Endometrium (tissue), 2 donors: ENCODE results near the gene GET4.
"Not testable (repeated sequence)": the region's sequence is repeated elsewhere in the genome, so short reads cannot be mapped to it uniquely, and the experiment has no call there.

Experiments used
- FAIRE-seq: peaks from 2 replicates; lab custom pipeline; 2012; peaks lifted over from hg19 to GRCh38; lab: Jason Lieb, UNC
- donor health status: control.
- donor health status: control.

GET4 gene

DNA sequence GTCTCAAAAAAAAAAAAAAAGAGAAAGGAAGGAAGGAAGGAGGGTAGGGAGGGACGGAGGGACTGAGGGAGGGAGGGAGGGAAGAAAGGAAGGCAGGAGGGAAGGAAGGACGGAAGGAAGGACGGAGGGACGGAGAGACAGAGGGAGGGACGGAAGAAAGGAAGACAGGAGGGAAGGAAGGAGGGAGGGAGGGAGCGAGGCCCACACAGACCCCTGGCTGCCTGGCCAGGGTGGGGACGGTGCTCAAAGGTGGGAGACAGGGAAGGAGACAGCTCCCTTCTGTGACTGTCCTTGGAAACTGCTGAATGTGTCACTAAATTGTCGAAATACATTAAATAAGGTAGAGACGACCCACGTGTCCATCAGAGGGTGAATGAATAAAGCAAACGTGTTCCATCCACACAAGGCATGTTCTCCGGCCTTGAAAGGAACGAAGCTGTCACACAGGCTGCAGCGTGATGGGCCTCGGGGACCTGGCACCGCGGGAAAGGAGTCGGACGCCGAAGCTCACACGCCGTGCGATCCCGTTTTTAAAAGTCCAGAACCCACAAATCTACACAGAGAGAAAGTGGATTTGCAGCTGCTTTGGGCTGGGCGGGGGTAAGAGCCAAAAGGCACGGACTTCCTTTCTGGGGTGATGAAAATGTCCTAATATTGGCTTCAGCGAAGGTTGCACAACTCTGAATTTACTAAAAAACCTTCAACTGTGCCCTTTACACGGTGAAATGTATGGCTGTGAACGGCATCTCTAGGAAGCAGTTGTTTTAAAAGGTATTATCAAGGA lies 54.8 kb downstream of the GET4 start:
- no peak for FAIRE-seq

DNA sequence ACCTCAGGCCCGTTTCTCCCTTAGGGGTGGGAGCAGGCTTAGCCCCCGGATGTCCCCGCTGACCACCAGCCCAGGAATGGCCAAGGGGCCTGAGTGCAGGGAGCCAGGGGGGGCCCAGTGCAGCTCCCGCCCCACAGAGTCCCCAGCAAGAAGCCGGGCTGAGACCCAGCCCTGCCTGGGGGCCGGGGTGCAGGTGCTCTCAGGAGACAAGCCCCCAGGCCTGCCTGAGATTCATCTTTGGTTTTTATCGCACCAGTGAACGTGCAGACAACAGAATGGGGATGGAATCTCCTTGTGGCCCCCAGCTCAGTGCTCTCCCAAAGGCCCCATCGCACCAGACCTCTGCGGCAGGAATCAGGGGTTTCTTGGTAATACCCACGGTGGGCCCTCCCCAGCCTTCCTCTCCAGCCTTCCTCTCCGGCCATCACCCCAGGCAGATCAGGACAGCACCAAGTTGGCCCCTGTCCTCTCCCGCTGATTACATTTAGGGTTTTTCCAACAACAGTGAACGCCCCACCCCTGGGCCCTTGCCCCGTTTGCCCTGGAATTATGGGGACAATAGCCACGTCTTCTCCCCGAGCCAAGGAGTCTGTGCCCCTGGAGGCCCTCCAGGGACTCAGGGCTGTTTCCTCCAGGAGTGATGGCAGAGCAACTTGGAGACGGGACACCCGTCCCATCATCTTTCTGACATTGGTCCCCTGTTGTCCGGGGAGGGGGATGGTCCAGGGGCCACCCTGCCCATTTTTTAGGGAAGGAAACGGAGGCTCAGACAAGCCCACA lies 55.7 kb downstream of the GET4 start:
- FAIRE-seq, result no peak

DNA sequence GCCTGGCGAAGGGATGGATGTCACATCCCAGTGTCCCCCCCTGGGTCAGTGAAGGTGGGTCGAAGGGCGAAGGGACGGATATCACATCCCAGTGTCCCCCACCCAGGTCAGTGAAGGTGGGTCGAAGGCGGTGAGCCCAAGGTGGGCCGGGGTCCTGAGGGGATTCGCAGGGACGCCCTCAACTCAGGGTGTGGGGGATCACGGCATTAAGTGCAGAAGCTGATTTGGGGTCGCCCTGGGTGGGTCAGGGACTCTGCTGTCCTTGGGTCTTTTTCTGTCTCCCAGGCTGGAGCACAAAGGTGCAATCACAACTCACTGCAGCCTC lies 56.3 kb downstream of the GET4 start:
- FAIRE-seq, result no peak

DNA sequence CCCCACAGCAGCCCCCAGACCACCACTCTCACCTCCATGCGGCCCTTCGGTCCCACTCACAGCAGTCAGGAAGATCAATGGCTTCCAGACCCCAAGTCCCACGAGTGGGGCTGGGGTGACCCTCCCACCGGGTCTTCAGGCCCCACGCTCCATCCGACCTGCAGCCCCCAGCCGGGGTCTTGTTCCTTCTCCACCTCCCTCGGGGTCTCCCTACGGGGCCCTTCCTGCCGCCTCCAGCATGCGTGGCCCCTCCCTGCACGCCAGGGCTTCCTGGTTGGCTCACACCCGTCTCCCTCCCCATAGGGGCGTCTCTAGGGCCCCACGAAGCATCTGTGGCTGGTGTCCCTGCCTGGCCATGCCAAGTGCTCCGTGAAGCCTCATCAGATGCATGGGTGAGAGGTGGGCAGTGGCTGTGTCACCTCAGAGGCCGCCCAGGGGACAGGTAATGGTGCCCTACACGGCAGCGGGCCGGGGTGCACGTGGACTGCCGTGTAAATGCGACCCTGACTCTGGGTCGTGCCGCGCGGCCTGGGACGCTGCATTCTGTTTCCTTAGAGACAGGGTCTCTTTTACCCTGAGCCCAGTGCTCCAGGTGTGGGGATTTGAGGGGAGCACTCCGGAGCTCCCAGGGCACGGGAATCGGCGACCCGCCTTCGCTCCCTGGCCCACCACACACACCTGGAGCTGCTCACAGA lies 58.3 kb downstream of the GET4 start:
- no peak for FAIRE-seq

DNA sequence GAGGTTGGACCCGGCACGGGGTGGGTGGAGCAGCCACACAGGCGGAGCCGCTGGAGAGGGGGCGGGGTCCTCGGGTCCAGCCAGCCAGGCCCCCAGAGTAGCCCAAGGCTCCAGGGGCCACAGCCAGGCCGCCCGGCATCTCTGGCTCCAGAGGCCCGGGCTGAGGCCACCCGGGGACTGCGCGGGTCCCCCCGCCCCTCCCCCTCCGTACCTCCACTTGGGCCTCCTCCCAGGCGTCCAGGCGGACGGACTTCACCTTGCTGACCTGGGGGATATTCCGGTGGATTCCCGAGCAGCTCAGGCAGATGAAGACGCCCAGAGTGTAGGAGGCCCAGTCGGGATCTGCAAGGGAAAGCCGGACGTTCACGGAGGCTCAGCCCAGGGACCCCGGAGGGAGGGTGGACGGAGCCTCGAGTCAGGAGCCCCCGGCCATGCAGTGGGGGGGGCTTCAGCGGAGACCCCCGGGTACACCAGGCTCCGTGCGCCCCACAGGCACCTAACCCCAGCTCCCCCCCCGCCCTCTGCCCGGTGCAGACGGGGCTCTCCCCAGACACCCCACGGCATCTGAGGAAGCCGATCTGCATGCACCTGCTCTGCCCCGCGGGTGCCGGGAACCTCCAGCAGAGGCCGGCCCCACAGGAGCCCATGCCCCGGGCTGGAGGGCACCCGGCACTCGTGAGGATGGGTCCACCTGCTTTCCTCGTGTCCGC lies 59.0 kb downstream of the GET4 start:
- no peak for FAIRE-seq

DNA sequence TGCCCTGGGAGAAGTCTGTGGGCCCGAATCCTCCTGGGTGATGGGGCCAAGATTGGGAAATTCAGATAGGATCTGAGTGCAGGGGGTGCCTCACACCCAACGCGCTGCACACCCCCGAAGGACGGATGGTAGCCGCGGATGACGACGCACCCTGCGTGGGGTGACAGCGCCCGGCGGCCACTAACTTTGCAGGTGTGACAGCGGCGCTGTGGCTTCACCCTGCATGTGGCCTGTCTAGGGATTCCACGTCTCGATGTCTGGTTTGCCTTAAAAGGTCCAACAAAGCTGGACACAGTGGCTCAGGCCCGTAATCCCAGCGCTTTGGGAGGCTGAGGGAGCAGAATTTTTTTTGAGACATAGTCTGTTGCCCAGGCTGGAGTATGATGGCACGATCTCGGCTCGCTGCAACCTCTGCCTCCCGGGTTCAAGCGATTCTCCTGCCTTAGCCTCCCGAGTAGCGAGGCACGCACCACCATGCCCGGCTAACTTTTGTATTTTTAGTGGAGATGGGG lies 59.6 kb downstream of the GET4 start:
- FAIRE-seq, result no peak

DNA sequence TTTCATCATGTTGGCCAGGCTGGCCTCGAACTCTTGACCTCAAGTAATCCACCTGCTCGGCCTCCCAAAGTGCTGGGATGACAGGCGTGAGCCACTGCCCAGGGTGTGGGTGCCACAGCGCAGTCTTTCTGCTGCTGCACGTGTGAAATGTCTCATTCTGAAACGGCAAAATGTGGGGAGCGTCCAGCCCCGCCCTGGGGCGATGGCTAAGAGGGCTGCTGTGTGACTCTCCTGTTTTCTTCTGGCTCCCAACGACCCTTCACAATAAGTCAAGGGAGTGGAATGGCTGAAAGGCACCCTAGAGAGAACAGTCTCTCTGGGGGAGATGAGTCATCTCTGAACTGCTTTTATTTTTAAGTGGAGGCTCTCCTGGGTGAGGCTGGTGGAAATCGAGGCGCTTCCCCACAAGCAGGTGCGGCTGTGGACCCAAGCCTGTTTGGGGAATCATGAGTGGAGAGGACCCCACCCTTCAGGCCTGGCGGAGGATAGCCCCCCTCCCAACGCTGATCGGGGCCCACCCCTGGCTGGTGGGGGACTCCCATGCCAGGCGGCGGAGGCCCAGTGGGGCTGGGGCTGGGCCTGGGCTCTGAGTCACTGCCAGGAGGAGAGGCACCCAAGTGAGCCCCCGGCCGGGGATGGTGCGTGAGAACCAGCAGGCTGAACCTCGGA lies 60.2 kb downstream of the GET4 start:
- FAIRE-seq, result no peak

DNA sequence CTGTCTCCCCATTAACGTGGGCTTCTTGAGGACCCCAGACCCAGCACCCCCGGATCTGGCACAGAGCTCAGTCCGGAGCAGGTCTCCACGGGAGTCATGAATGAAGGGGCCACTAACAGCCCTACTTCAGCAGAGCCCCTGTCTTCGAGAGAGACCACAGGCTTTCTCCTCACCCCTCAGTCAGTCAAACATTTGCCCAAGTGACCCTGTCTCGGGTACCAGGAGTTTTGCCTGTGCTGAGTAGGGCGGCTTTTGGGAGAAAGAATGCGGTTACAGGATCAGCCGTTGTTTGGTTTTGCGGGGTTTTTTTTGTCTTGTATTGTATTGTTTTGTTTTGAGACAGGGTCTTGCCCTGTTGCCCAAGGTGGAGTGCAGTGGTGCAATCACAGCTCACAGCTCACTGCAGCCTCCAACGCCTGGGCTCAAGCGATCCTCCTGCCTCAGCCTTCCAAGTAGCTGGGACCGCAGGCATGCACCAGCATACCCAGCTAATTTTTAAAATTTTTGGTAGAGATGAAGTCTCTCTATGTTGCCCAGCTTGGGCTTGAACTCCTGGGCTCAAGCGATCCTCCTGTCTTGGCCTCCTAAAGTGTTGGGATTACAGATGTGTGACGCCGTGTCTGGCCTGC lies 61.6 kb downstream of the GET4 start:
- FAIRE-seq, result no peak

DNA sequence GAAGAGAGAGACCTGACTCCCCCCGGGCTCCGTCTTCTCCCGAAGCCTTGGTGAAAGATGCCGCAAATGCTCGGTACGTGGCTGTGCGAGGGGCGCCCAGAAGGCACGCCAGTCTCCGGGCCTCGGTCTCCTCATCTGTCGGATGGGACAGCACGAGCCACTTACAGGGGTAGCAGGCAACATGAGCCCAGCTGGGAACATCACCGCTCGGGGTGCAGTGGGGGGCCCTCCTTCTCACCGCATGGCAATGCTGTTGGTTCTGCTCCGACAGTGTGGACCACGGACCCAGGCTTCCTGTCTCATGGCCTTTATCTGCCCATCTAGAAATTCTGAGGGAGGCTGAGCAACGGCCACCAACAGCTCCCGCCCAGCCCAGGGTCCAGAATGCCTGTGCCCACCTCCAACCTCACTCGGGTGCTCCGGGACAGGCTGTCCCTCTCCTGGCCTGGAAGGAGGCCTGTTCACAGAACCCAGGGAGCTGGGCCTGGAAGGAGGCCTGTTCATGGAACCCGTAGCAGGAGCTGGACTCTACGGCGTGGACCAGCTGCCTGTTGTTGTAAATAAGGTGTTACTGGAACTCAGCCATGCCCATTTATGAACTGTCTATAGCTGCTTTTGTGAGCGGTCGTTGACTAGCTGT lies 62.3 kb downstream of the GET4 start:
- FAIRE-seq, result no peak

DNA sequence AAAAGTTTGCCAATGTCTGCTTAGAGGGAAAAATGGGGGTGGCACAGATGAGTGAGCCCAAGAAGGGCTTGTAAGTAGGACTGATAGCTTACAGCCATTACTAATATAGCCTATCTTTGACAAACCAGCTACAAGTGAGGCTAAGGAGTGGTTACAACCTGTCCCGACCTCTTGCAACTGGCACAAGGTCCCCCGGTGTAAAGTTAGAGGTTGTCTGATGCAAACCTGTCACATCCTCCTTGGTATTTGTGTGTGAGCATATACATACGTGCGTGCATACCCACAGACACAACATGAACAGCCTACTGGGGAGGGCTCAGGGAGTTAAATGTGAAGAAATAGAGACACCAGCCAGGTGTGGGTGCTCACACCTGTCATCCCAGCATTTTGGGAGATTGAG lies 63.5 kb downstream of the GET4 start:
- FAIRE-seq, result no peak

DNA sequence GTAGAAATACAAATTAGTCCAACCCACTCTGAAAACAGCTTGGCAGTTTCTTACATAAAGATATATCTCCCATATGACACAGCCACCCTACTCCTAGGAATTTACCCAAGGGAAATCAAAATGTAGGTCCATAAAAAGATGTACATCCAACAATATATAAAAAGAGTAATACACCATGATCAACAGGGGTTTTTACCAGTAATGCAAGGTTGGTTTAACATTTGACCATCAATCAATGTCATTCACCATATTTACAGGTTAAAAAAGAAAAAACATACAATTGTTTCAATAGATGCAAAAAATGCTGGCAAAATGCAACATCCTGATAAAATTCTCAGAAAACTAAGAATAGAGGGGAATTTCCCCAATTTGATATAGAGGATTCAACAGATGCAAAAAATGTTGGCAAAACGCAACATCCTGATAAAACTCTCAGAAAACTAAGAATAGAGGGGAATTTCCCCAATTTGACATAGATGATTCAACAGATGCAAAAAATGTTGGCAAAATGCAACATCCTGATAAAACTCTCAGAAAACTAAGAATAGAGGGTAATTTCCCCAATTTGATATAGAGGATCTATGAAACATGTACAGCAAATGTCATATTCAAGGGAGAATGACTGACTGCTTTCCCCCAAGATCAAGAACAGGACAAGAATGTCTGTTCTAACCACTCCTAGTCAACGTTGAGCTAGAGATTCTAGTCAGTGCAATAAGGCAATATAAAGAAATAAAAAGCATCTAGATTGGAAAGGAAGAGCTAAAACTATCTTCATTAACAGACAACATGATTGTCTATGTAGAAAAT lies 64.5 kb downstream of the GET4 start:
- no peak for FAIRE-seq

DNA sequence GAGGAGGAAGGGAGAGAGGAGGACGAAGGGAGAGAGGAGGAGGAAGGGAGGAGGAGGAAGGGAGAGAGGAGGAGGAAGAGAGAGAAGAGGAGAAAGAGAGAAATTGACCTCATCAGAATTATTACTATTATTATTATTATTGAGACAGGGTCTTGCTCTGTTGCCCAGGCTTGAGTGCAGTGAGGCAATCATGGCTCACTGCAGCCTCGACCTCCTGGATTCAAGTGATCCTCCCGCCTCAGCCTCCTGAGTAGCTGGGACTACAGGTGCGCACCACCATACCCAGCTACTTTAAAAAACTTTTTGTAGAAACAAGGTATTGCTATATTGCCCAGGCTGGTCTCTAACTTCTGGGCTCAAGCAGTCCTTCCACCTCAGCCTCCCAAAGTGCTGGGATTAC lies 67.4 kb downstream of the GET4 start:
- not testable (repeated sequence) for FAIRE-seq

DNA sequence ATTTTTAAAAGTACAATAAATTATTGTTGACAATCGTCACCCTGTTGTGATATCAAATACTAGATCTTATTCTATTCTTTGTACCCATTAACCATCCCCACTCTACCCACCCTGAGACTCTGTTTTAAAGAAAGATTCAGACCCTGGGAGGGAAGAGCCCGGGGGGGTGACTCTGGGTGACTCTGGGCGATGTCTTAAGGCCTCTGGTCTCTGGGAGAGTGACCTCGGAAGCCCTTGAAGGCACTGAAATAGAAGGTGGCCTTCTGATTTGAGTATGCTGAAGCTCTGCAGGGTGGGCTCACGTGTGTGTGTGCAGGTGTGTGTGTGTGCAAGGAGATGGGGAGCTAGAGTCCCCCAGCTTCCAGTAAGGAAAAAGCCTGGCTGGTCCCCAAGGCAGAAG lies 68.4 kb downstream of the GET4 start:
- no peak for FAIRE-seq

DNA sequence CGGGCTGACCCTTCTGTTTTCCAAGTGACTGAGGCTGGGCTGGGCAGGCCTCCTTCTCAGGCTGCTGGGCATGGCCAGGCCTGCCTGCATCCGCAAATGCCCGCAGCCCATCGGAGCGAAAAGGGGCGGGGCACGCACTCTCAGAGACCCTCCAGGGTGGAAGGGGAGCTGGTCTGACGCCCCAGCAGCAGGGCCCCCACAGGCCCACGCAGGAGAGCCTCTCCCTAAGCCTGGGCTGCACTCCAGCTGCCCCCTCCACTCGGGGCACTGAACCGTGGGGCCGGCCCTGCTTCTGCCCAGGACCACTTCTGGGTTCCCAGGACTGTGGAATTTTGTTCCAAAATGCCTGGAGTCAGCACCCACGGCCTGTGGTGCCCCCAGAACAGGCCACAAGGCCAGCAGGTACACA lies 68.8 kb downstream of the GET4 start:
- FAIRE-seq, result no peak

DNA sequence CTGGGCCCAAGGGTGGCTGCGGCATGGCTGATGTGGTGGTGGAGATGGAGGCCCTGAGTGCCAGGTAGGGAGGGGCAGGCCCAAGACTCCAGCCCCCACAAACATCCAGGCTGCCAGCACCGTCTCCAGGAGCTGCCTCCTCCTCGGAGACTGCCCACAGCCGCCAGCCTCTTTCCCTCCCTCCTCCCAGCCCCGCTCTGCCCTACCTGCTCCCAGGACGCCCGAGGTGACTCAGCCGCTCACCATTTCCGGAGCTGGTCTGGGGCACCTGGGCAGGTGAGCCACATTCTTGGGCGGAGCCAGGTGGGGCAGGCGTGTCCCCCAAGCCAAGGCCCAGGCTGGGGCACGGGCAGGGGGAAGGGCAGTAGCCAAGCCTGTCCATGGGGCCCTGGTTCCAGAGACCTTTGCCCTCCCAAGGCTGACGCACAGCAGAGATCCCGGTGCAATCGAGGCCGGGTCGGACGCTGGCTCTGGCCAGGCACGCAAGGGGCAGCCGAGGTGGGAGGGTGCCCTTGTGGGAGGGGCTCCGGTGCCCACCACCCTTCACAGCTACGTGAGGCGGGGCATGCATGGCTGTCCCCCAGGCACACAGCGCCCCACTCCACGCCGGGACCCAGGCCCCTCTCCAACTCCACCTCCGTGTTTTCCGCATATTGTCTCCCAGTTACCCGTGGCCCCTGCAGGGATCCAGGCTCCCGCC lies 69.4 kb downstream of the GET4 start:
- FAIRE-seq, result no peak
